ENCODE results near the gene RPS19.

DNA sequence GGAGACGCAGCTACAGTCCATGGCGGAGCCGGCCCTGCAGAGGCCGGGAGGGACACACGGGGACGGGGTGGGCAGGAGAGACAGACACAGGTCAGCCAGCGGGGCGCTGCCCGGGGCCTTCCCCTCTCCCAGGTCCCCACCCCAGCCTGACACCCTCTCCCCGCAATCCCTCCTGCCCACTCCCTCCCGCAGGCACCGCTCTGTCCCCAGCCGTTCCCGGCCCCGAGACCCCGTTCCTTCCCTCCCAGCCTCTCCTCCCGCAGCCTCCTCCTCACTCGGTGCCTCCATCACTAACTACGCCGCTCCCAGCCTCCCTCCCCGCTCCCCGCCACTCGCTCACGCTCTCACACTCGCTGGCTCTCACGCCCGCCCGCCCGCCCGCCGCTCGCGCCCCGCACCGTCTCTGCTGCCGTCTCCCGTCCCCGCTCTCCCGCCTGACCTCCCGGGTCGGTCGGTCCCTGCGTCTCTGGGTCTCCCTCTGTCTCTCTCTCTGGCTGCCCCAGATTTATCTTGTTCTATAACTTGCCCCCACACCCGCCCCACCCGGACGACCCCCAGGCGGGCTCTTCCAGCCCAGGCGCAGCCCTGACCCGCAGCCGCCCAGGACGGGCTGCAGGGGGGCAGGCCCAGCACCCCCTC, 53.0 kb downstream of the RPS19 start:
- TF ChIP-seq POLR2A (IDR thresholded peaks at IDR 0.05; ENCODE audit: low read depth, low read length) (no peak), POLR2AphosphoS5 (IDR thresholded peaks at IDR 0.05; ENCODE audit: low read depth, low read length) (no peak), TAF1 (IDR thresholded peaks at IDR 0.05; ENCODE audit: borderline replicate concordance, low read depth, low read length) (no peak)

Measured in GM12892 (cell line).